ENCODE data around the gene MAN1C1.
A peak's percentile ranks its signal among the peaks of the same experiment; 100 is the strongest.

The MAN1C1 gene

DNA sequence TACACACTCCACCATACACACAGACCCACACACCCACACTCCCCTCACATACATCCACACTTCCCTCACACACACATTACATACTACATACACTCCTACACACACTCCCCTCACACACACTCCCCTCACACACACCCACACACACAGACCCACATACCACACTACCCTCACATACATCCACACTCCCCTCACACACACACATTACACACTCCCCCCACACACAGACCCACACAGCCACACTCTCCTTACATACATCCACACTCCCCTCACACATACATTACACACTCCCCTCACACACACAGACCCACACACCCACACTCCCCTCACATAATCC, 150.8 kb downstream of the MAN1C1 start:
- no peak for DNase-seq

DNA sequence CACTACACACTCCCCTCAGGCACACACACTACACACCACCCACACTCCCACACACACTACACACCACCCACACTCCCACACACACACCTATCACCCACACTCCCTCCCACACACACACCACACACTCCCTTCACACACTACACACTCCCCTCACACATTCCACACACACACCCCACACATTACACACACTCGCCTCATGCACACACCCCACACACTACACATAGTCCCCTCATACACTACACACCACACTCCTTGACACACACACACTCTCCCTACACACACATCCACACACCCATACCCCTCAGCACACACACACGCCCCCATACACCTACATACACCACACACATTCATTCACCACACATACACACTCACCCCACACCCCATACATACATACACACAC, 152.4 kb downstream of the MAN1C1 start:
- no peak for DNase-seq

DNA sequence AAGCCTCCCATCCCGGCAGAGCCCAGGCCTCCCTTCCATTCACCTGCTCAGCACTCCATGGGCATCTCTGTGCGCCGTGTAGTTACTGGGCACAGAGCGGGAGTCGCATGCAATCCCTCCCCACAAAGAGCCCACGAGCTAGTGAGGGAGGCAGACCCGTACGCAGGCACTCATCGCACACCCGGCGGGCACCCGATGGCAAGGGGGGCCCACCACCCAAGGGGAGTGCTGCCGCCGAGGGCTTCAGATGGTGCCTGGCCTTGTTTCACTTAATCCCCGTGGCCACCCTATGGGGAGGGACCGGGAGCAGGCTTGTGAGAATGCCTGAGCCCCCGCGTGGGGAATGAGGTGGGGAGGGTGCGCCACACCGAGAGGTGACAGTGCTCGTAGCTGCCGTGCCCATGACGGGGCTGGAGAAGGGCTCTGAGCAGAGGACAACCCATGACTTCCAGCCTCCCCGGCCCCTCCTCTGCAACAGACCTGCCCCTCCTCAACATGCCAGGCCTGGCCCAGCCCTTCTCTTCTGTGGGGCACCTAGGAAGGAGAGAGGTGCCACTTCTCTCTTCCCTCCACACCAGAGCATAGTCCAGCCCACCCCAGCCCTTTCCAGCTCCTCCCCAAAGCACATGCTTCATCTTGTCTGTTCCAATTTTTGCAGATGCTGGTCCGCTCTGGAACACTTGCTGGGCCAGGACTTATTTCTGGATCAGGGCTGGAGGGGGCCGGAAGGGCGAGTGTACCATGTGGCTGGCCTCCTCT, 153.2 kb downstream of the MAN1C1 start:
- no peak for DNase-seq

DNA sequence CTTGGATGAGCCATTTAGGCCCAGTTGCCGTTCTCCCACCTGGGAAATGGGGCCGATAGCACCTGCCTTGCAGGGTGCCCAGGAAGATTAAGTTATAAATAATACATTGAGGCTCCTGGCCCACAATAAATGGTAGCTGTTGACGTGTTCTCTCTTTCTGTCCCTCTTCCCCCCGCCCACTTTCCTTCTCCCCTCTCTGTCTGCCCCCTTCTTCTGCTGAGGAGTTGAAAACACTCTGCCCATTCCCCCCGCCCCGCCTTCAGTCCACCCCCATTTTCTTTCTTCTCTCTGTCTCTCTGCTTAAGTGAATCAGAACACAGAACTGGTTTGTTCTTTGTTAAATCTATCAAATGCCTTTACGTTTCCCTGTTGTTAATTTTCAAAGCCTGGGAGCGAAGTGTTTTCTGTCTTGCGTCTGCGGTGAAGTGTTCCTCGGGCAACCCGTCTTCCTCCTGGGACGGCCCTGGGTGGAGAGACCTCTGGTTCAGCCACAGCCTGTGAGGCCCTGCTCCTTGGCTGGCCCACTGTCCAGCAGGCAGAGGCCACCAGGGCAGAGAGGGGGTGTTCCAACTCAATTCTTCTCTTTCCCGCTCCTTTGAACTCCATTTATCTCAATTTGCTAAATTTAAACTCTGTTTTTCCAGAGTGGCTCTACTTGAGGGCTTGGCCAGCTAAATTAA, 154.1 kb downstream of the MAN1C1 start:
- no peak for DNase-seq

DNA sequence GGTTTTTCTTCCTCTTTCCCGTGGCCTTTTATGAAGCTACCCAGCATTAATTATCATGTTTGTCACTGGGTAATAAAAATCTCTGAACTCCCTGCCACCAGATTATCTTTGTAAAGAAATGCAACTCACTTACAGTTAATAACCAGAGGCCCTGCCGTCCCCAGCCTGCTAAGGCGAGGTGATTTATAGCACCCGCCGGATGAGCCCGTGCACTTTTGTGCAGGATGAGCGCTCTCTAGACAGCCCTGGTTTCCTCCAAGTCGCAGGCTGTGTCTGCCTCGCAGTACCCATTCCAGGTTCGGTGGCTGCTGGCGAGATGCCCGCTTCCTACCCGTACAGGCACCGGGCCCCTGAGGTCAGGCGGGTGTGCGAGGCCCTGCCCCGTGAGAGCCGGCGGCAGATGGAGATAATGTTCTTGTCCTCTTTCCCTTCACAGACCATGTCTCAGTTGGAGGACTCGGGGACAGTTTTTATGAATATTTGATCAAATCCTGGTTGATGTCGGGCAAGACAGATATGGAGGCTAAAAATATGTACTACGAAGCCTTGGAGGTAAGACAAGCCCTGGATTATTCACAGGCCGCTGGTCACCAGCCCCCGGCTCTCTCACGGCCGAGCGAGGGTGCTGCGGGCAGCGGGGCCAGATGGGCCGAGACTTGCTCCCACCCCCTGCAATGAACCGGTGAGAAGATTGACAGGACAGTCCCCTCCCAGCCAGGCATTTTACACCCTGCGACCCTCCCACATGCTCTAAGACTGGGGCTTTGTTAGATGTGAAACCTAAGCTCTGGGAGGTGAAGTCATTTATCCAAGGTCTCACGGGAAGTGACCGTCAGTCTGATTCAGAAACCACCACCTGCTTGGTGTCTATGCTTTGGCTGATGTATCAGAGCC, 154.9 kb downstream of the MAN1C1 start:
- DNase-seq: peak; percentile 84

DNA sequence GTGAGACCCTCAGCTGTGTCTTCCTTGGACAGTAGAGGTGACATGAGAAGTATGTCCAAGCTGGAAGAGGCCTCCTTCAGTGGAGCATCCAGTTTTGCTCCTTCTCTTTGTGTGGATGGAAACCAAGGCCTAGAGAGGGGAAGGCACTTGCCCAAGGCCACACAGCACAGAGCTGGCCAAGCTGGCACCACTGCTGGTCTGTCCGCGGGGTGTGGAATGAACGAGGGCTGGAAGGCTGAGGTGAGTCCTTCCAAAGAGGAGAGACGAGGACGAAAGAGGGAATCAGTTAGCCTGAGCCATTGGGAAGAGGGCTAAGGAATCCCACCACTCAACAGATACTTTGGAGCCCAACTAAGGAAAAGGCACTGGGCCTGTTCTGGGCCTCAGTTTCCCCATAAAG, 155.6 kb downstream of the MAN1C1 start:
- DNase-seq: no peak

DNA sequence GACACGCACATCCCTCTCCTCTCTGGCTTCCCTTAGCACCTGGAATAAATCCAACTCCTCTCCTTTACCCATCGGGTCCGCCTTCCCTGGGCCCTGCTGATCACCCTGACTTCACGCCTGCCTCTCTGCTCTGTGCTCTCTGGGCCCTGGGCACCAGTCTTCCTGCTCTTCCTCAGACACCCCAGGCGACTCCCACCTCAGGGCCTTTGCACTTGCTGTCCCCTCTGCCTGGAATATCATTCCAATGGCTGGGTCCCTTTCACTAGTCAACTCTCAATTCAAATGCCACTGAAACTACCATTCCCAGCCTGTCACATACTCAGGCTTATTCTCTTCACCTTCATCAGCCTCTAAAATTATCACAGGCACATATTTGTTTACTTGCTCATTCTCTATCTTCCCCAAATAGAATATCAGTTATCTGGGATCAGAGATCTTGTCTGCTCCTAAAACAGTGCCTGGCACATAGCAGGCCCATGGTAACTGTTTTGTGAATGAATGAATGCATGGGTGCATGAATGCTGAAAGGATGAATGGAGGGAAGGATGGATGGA, 156.2 kb downstream of the MAN1C1 start:
- no peak for DNase-seq

DNA sequence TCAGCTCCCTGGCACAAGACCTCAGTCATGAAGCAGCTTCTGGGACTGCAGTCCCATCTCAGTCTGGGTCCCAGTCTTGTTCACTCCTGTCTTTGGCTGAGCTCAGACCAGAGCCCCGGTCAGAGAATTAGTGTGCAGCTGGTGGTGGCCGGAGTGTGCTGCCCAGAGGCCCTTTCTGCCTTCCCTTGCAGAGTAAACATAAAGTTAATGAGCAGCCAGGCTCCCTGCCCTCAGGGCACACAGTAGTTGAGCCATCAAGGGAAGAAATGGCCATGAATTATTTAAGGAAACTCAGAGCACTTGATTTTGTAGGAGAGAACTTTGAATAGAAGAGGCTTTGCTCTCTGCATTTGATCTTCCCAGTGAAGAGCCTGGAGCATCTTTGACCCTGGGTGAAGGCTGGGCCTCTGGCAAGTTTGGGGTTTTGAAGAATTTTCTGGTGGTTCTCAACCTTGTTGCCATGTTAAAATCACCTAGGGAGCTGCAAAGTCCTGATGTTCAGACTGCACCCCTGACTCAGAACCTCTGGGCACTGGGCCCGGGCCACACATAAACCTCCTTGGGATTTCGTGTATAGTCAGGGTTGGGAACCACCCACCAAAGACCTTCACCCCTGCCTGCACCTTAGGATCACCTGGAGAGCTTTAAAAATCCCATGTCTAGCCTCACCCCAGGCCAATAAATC, 157.0 kb downstream of the MAN1C1 start:
- no peak for DNase-seq

DNA sequence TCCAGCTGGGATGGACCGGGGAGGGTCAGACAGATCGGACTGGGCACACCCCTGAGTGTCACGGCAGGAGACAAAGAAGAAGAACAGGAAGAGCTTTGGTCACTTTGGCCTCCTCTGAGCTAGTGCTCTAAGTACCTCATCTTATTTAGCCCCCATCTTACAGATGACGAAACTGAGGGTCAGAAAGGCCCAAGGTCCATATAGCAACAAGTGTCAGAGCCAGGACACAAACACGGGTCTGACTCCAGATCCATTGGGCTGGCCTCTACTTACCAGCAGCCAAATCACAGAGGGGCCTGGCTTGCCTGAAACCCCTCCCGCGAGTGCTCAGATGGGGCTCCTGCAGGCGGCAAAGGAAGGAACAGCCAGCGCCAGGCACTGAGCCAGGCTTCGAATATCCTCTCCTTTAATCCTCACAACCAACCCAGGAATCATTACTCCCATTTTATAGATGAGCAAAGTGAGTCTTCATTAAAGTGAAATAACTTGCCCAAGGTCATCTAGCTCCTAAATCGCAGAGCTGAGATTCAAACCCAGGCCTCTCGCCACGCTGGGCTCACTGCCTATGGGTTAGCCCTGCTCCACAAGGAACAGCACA, 157.7 kb downstream of the MAN1C1 start:
- DNase-seq: no peak

DNA sequence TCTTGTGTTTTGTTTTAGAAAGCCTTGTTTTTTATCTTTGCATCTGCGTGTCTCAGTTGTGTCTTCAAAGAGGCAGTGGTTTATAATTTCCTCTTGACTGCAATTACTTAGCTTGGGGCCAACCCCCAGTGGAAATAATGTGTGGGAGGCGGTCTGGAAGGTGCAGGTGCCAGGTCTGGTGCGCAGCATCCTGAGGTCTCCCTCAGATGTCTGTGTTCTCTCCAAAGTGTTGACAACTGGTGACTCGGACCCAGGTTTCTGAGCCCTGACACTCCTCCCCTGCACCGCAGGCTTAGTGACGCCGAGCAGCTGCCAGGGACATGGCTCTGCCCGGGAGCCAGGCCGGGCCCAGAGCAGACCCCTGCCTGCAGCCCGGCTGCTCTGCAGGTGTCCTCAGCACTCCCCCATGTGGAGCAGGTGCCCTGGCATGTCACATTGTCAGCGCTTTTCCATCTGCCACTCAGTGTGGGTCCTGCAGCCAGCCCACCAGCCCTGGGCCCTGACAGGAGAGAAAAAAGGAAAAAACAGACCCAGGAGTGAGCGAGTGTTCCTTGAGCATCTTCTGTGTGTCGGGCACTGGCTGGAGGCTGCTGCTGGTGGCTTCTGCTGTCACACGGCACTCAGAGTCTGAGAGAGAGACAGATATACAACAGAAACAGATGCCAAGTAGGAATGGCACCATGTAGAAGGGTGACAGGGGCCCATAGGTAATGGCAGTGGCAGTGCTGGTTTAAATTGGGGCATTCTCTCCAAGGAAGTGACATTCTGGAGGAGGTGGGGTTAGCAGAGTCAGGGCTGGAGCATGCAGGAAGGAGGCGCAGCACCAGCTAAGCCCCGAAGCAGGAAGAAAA, 158.6 kb downstream of the MAN1C1 start:
- peak; percentile 45 for DNase-seq

DNA sequence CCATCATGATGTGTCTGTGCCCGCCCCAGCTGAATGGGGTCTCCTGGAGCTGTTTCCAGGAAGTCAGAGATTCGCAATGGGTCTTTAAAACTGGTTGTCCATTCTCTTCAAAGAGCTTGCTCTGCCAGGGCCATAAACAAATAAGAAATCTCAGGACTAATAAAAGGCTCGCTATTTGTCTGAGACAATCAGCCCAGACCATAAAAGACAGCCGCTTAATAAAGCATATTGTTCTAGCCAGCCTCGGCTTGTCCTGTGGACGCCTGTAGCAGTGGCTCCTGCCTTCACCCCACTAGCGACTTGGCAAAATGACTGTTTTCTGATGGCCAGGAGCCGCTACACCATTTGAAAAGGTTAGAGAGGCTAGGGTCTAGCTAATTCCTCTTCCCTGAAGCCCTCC, 162.8 kb downstream of the MAN1C1 start:
- DNase-seq: no peak

DNA sequence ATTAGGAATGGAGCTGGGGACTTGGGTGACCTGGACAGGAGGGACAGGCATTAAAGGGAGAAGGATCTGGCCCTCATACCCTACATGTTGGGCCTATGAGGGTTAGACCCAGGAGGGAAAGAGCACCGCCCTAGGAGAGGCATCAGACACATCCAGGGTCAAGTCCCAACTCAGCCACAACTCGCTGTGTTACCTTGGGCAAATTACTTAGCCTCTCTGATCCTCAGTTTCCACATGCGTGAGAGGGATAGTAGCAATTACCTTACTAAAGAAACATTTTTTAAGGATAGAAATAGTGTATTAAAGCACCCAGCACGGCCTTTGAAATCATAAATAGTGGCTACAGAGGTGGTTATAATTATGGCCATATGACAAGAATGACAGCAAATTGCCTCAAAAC, 163.3 kb downstream of the MAN1C1 start:
- no peak for DNase-seq

DNA sequence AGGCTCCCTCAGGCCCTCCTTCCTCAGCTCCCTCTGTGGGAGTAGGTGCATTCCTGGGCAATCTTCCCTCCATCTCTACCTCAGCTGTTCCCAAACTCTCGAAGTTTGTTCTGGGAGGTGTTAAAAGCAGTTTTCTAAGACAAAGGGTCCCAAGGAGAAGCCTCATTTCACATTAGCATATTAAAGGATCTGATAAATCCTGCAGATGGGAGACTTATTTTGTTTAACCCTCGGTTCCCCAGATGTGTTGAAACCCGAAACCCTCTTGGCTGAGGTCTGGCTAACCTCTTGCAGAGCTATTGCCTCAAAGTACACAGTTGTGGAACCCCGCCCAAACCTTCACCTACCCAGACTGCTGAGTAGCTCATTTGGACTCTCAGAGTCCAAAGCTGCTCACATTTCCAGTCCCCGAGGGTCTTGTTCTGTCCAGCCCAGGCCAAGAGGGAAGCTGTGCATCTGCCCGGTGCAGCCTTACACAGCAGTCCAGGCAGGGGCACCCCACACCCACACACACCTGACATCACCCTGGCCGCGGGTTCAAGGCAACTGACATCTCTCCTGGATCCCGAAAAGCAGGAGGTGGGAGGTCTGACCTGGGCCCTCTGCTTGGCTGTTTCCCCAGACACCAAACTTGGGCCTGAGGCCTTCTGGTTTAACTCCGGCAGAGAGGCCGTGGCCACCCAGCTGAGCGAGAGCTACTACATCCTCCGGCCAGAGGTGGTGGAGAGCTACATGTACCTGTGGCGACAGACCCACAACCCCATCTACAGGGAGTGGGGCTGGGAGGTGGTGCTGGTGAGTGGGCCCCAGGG, 163.9 kb downstream of the MAN1C1 start:
- no peak for DNase-seq

DNA sequence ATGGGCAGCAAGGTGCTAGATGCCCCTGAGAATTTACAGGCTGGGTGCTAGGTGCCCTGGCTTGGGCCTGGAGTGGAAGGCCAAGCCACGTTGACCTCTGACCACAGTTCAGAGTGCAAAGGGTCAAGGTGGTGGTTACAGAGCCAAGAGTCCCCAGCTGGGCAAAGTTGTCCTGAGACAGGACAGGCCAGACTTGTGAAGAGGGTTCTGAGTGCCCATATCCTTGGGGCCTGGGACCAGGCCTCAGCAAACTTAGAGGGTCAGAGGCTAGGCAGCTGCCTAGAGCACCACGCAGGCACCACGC, 164.5 kb downstream of the MAN1C1 start:
- no peak for DNase-seq

DNA sequence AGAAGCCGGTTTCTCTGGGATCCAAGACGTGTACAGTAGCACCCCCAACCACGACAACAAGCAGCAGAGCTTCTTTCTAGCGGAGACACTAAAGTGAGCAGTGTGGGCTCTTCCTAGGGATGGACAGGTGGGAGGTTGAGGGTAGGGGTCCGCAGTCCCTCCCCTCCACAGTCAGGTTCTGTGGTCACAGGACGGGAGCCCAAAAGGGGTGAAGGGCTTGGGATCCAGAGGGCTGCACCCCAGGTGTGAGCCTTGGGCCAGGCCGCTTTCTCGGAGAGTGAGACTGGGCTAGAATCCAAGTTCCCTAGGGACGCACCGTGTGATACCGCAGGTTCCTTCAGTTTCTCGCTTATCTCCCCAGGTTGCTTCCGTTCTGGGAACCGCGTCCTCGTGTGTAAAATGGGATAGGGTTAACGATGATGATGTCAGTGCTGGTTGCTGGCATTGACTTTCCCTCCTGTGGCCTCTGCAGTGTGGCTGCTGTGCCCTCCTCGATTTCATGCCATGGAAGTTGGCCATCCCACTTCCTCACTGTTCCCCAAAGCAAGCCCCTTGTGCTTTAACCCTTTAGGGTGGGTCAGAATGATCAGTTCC, 166.1 kb downstream of the MAN1C1 start:
- peak; percentile 41 for DNase-seq

DNA sequence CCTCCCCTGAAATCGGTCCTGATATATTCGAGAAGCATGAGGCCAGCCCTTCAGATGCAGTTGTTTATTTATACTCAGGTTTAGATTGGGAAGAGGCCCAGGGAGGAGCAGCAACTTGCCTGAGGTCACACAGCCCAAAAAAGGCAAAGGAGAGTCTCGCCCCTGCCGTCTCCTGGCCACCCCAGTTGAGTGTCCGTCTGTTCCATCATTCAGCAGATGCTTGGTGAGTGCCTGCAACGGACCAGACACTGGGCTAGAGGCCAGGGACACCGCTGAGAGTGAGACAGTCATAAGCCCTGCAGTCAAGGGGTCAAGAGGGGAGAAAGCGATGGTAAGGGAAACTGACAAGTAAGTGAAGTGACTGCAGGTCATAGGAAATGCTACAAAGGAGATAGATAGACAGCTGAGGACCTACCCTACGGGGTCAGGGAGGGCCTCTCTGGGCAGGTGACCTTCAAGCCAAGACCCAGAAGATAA, 168.0 kb downstream of the MAN1C1 start:
- no peak for DNase-seq

DNA sequence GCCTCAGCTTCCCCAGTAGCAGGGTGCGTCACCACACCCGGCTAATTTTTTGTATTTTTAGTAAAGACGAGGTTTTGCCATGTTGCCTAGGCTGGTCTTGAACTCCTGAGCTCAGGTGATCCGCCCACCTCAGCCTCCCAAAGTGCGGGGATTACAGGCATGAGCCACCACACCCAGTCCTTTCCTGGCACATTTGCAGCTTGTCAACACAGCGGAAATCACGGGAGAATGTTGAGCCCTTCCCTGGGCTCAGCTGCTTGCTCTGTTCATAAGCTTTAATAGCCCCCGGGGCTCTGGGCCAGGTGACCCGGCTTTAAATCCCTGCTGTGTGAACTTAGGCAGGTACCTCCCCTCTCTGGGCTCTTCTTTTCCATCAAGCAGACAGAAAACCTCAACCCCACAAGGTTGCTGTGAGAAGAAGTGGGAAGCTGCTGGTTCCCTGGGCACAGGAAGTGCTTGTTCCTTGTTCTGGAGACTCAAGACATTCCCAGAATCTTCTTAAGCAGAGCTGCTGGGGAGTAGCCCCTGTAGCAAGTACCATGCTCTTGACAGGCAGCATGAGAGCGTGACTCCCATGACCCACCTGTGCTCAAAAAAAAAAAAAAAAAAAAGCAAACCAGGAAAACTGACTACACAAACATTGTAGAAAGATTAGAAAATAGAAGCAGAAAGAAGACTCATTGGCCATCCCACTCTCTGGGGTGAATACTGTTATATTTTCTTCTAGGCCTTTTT, 168.9 kb downstream of the MAN1C1 start:
- no peak for DNase-seq

DNA sequence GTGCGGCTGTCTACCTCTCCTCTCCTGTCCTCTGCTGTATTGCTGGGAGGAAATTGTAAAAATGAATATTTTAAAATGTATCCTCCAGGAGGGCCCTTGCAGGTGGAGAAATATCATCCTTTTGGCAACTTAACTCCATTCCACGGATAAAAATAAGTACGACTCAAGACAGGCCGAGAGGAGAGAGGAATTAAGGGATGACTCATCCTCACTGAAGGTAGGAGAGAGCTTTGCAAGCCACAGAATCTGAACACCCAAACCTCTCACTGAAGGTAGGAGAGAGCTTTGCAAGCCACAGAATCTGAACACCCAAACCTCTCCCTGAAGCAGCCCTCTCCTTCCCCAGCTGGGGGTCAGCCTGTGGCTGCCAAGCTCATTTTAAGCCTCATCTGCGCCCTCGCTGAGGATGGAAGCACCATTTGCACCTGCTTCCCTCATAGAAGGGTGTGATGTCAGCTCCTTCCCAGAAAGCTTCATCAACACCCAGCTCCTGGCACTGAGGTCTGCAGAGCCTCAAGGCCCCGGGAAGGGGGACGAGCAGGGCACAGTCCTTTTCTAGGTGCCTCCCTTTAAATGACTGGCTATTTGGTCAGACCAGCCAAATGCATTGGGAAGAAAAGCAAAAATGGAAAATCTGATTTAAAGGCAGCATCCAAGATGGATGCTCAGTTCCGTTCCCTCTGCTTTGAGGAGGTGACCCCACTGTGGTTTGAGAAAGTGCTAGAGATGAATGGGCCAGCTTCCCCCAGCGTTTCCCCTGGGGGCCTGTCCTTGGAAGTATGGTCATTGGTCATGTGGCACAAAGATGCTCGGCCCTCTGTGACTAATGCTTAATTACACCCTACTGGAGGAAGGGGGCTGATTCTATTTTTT, 170.5 kb downstream of the MAN1C1 start:
- no peak for DNase-seq
